Measurements from ENCODE around the gene CYP2C19.
"Not testable (repeated sequence)": the region's sequence is repeated elsewhere in the genome, so short reads cannot be mapped to it uniquely, and the experiment has no call there.

GRCh38 chr10:94830025-94830424 is 67.5 kb downstream of the CYP2C19 start:
- TF ChIP-seq, protein P1, sequence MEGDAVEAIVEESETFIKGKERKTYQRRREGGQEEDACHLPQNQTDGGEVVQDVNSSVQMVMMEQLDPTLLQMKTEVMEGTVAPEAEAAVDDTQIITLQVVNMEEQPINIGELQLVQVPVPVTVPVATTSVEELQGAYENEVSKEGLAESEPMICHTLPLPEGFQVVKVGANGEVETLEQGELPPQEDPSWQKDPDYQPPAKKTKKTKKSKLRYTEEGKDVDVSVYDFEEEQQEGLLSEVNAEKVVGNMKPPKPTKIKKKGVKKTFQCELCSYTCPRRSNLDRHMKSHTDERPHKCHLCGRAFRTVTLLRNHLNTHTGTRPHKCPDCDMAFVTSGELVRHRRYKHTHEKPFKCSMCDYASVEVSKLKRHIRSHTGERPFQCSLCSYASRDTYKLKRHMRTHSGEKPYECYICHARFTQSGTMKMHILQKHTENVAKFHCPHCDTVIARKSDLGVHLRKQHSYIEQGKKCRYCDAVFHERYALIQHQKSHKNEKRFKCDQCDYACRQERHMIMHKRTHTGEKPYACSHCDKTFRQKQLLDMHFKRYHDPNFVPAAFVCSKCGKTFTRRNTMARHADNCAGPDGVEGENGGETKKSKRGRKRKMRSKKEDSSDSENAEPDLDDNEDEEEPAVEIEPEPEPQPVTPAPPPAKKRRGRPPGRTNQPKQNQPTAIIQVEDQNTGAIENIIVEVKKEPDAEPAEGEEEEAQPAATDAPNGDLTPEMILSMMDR (conservative IDR thresholded peaks at IDR 0.05 in 1 of 2, IDR thresholded peaks at IDR 0.05 in 1 of 2; ENCODE audit: extremely low read depth in 1 of 2, insufficient read depth in 1 of 2, low read depth in 1 of 2, low read length in 2 of 2), result not testable (repeated sequence)
- not testable (repeated sequence) for TF ChIP-seq EZH2 (IDR thresholded peaks at IDR 0.05; ENCODE audit: borderline replicate concordance, low read length)
